Peyer's patch (tissue), 4 donors: ENCODE results near the gene RAB37.

ENCODE experiments used
- CTCF ChIP-seq, 6 experiments: fragments of 450-650 bp in 4 of 6; fragments of 200-600 bp in 2 of 6; sonication (generic) in 1 of 6; IDR thresholded peaks; one replicate each; pipeline ENCODE4 v1.5.1; 2017 to 2019; ENCODE audit warnings: antibody characterized with exemption in 6 of 6, mild to moderate bottlenecking in 3 of 6, moderate library complexity in 1 of 6
- POLR2A ChIP-seq, 2 donors: fragments of 450-650 bp; IDR thresholded peaks; one replicate each; pipeline ENCODE4 v1.5.1; 2017; ENCODE audit warnings: antibody characterized with exemption in 2 of 2, mild to moderate bottlenecking in 2 of 2, moderate library complexity in 2 of 2

GRCh38 chr17:74759941-74760340, 22.9 kb downstream of the RAB37 start:
- TF ChIP-seq CTCF (IDR thresholded peaks at IDR 0.05) (no peak), POLR2A (IDR thresholded peaks at IDR 0.05) (no peak)
